H9 (cell line): ENCODE data around the gene GDAP1L1. TPM values are rescaled to one million over a fixed set of nuclear protein-coding genes. Genes with fewer than 3 reads are reported as not detected.

Experiments
- DNase-seq: peaks from one replicate; pipeline ENCODE4 v3.0.0-alpha.2; 2017
- H2AFZ ChIP-seq: one replicate; pipeline ENCODE4 v1.6.1; 2013; ENCODE audit warnings: mild to moderate bottlenecking, low read length, control low read depth, moderate library complexity
- H2AK5ac ChIP-seq: 2 replicates; pipeline ENCODE4 v1.6.1; 2013; ENCODE audit warnings: low read length, control low read depth, mixed read lengths; ENCODE audit not compliant: insufficient read length
- H2BK120ac ChIP-seq: one replicate; pipeline ENCODE4 v1.6.1; 2013; ENCODE audit warnings: low read depth, mild to moderate bottlenecking, low read length, control low read depth, inconsistent platforms; ENCODE audit not compliant: poor library complexity, severe bottlenecking
- H2BK12ac ChIP-seq: 2 replicates; pipeline ENCODE4 v1.6.1; 2013; ENCODE audit warnings: low read length, control low read depth, mixed read lengths, low read depth; ENCODE audit not compliant: insufficient read length
- H2BK15ac ChIP-seq: 2 replicates; pipeline ENCODE4 v1.6.1; 2013; ENCODE audit warnings: low read depth, low read length, control low read depth
- H2BK20ac ChIP-seq: one replicate; pipeline ENCODE4 v1.6.1; 2013; ENCODE audit warnings: low read depth, mild to moderate bottlenecking, low read length, control low read depth, inconsistent platforms; ENCODE audit not compliant: poor library complexity, severe bottlenecking
- H2BK5ac ChIP-seq: 2 replicates; pipeline ENCODE4 v1.6.1; 2013; ENCODE audit warnings: low read length, control low read depth, mixed read lengths; ENCODE audit not compliant: insufficient read length
- H3K14ac ChIP-seq: 2 replicates; pipeline ENCODE4 v1.6.1; 2013; ENCODE audit warnings: low read length, control low read depth; ENCODE audit not compliant: insufficient read depth
- H3K18ac ChIP-seq: 2 replicates; pipeline ENCODE4 v1.6.1; 2013; ENCODE audit warnings: low read depth, mild to moderate bottlenecking, mixed read lengths, low read length, control low read depth; ENCODE audit not compliant: insufficient read length
- H3K23ac ChIP-seq: 2 replicates; pipeline ENCODE4 v1.6.1; 2013; ENCODE audit warnings: low read length, control low read depth, mixed read lengths, low read depth; ENCODE audit not compliant: insufficient read length
- H3K23me2 ChIP-seq: 2 replicates; pipeline ENCODE4 v1.6.1; 2013; ENCODE audit warnings: low read depth, mild to moderate bottlenecking, mixed read lengths, low read length, control low read depth; ENCODE audit not compliant: insufficient read length, poor library complexity, severe bottlenecking
- H3K27ac ChIP-seq: 2 replicates; pipeline ENCODE4 v1.5.1; 2013; ENCODE audit warnings: low read length, control low read depth, mixed read lengths, low read depth; ENCODE audit not compliant: insufficient read length
- H3K27me3 ChIP-seq: 2 replicates; pipeline ENCODE4 v1.6.1; 2013; ENCODE audit warnings: low read length, control low read depth, inconsistent platforms; ENCODE audit not compliant: insufficient read depth
- H3K4ac ChIP-seq: 2 replicates; pipeline ENCODE4 v1.6.1; 2013; ENCODE audit warnings: low read depth, mild to moderate bottlenecking, control low read depth, inconsistent platforms, low read length, moderate library complexity
- H3K4me1 ChIP-seq: 2 replicates; pipeline ENCODE4 v1.6.1; 2013; ENCODE audit warnings: low read length, control low read depth, inconsistent platforms; ENCODE audit not compliant: insufficient read depth
- H3K4me2 ChIP-seq: 2 replicates; pipeline ENCODE4 v1.6.1; 2013; ENCODE audit warnings: low read length, control low read depth, mixed read lengths; ENCODE audit not compliant: insufficient read length, insufficient read depth
- H3K56ac ChIP-seq: 2 replicates; pipeline ENCODE4 v1.6.1; 2013; ENCODE audit warnings: low read depth, mild to moderate bottlenecking, mixed read lengths, low read length, control low read depth; ENCODE audit not compliant: insufficient read length
- H3K79me1 ChIP-seq: 2 replicates; pipeline ENCODE4 v1.6.1; 2013; ENCODE audit warnings: low read depth, mild to moderate bottlenecking, moderate library complexity, low read length, control low read depth, inconsistent platforms; ENCODE audit not compliant: insufficient read depth, poor library complexity, severe bottlenecking
- H3K79me2 ChIP-seq: 2 replicates; pipeline ENCODE4 v1.6.1; 2013; ENCODE audit warnings: low read length, control low read depth, inconsistent platforms; ENCODE audit not compliant: insufficient read depth
- H3K9ac ChIP-seq: 2 replicates; pipeline ENCODE4 v1.6.1; 2013; ENCODE audit warnings: low read length, control low read depth, mixed read lengths; ENCODE audit not compliant: insufficient read length; ENCODE audit errors: extremely low read depth
- H3K9me3 ChIP-seq: one replicate; pipeline ENCODE4 v1.6.1; 2013; ENCODE audit warnings: low read depth, low read length, inconsistent platforms; ENCODE audit not compliant: control insufficient read depth
- H3T11ph ChIP-seq: one replicate; pipeline ENCODE4 v1.6.1; 2013; ENCODE audit warnings: mild to moderate bottlenecking, low read length, control low read depth, inconsistent platforms
- H4K20me1 ChIP-seq: one replicate; pipeline ENCODE4 v1.6.1; 2013; ENCODE audit not compliant: control insufficient read depth, insufficient read length, insufficient read depth
- H4K5ac ChIP-seq: 2 replicates; pipeline ENCODE4 v1.6.1; 2013; ENCODE audit warnings: low read depth, mild to moderate bottlenecking, mixed read lengths, low read length, control low read depth; ENCODE audit not compliant: insufficient read length
- H4K8ac ChIP-seq: replicated peaks from 2 replicates; pipeline ENCODE4 v1.6.1; 2013; ENCODE audit warnings: low read length, control low read depth, mixed read lengths, low read depth; ENCODE audit not compliant: insufficient read length
- H4K91ac ChIP-seq: 2 replicates; pipeline ENCODE4 v1.6.1; 2013; ENCODE audit warnings: low read depth, mild to moderate bottlenecking, moderate library complexity, mixed read lengths, low read length, control low read depth; ENCODE audit not compliant: insufficient read length
- H3K27ac Mint-ChIP-seq, 3 experiments: 2 replicates in 2 of 3; 3 replicates in 1 of 3; pipeline ENCODE4 v1.8.0; 2020 to 2021; ENCODE audit warnings: mixed read lengths in 3 of 3, mild to moderate bottlenecking in 1 of 3, moderate library complexity in 1 of 3
- H3K27me3 Mint-ChIP-seq: 2 replicates; pipeline ENCODE4 v1.8.0; 2021; ENCODE audit warnings: low read depth, mild to moderate bottlenecking, moderate library complexity, mixed read lengths
- H3K36me3 Mint-ChIP-seq, 3 experiments: 2 replicates in 2 of 3; 3 replicates in 1 of 3; pipeline ENCODE4 v1.8.0; 2020 to 2021; ENCODE audit warnings: low read depth in 3 of 3, mixed read lengths in 3 of 3; ENCODE audit not compliant: insufficient read depth in 1 of 3
- H3K4me1 Mint-ChIP-seq, 2 experiments: 2 replicates each; pipeline ENCODE4 v1.8.0; 2020; ENCODE audit warnings: mixed read lengths in 2 of 2
- H3K4me3 Mint-ChIP-seq, 2 experiments: 2 replicates in 1 of 2; 3 replicates in 1 of 2; pipeline ENCODE4 v1.8.0; 2020 to 2021; ENCODE audit warnings: mild to moderate bottlenecking in 2 of 2, mixed read lengths in 2 of 2, moderate library complexity in 1 of 2
- H3K9me3 Mint-ChIP-seq, 2 experiments: 2 replicates in 1 of 2; 3 replicates in 1 of 2; pipeline ENCODE4 v1.8.0; 2020; ENCODE audit warnings: mild to moderate bottlenecking in 2 of 2, mixed read lengths in 2 of 2, moderate library complexity in 1 of 2
- whole genome bisulfite sequencing: extraction: QIAGEN DNeasy Blood & Tissue Kit; methylation state at CpG from one replicate; pipeline ENCODE4 v1.1.7; 2013; ENCODE audit warnings: missing lambda C conversion rate, low lambda C conversion rate, mixed read lengths; ENCODE audit not compliant: insufficient read length; ENCODE audit errors: extremely low coverage; 5-methylcytosine and 5-hydroxymethylcytosine counted together
- total RNA-seq: library from RNA; stranded (reverse); gene quantifications from 2 replicates; pipeline ENCODE4 v1.2.1, GENCODE V29; 2021
- TF ChIP-seq, protein P1 (sequence below): fragments of 200-600 bp; sonication (generic); conservative IDR thresholded peaks from 3 replicates; pipeline ENCODE4 v1.8.0; 2021; ENCODE audit warnings: antibody characterized with exemption, mild to moderate bottlenecking

Gene GDAP1L1
- total RNA-seq, 1 experiment from 2014 or later, result 5.9 TPM

DNA sequence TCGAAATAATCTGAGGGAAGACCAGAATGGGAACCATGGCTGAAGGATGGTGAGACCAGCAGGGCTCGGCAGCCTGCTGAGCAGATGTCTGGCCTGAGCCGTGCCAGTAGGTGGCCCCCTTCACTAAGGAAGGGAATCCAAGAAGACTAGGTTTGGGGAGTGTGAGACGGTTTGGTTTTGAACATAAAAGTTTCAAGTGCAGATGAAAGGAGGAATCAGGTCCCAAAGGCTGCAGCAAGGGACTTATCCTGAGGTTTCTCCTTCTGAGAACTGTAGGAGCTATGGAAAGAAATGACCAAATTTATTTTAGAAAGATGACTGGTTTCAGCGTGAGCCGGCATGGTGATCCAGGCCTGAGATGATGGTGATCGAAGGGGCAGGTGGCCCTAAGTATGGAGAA lies 32.0 kb upstream of the GDAP1L1 start:
- DNase-seq, result peak; percentile 78
- H4K8ac ChIP-seq, result no peak overlapping the region
- no CpG with 5 or more reads among the region's 7 CpGs for WGBS
- no peaks in the 10 kb centered on the region for H3K27me3 Mint-ChIP-seq
- no peak overlapping the region for H2BK15ac ChIP-seq
- H3K9me3 Mint-ChIP-seq, result no peaks in the 10 kb centered on the region; a peak in 1 of 5 replicates
- no peak overlapping the region for H3K4me2 ChIP-seq
- H2BK12ac ChIP-seq, result no peak overlapping the region
- H3K18ac ChIP-seq, result no peak overlapping the region
- no peak overlapping the region for H2AK5ac ChIP-seq
- H3K9me3 ChIP-seq, result no peaks in the 10 kb centered on the region
- no peak overlapping the region for H3K14ac ChIP-seq
- peaks cover 7% of the 10 kb centered on the region for H3K23me2 ChIP-seq
- H3T11ph ChIP-seq, result no peak overlapping the region
- no peak overlapping the region for H2BK120ac ChIP-seq
- H4K20me1 ChIP-seq, result no peaks in the 10 kb centered on the region
- no peak overlapping the region for H3K4ac ChIP-seq
- no peaks in the 10 kb centered on the region; a peak in 1 of 7 replicates for H3K36me3 Mint-ChIP-seq
- H3K79me1 ChIP-seq, result no peaks in the 10 kb centered on the region
- no peaks in the 10 kb centered on the region; the same call in 1 of the 2 replicates for H3K79me2 ChIP-seq
- H2AFZ ChIP-seq, result no peak overlapping the region
- TF ChIP-seq, protein P1, sequence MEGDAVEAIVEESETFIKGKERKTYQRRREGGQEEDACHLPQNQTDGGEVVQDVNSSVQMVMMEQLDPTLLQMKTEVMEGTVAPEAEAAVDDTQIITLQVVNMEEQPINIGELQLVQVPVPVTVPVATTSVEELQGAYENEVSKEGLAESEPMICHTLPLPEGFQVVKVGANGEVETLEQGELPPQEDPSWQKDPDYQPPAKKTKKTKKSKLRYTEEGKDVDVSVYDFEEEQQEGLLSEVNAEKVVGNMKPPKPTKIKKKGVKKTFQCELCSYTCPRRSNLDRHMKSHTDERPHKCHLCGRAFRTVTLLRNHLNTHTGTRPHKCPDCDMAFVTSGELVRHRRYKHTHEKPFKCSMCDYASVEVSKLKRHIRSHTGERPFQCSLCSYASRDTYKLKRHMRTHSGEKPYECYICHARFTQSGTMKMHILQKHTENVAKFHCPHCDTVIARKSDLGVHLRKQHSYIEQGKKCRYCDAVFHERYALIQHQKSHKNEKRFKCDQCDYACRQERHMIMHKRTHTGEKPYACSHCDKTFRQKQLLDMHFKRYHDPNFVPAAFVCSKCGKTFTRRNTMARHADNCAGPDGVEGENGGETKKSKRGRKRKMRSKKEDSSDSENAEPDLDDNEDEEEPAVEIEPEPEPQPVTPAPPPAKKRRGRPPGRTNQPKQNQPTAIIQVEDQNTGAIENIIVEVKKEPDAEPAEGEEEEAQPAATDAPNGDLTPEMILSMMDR, result peak; percentile 88
- H3K4me3 Mint-ChIP-seq, result no peak overlapping the region
- H3K27ac Mint-ChIP-seq, result peak overlapping the region in 2 of 3 experiments; percentile 21 to 52; a peak in 1 of 7 replicates
- H3K27me3 ChIP-seq, result no peaks in the 10 kb centered on the region
- H3K4me1 ChIP-seq, result peaks cover 3% of the 10 kb centered on the region; the same call in 1 of the 2 replicates
- no peak overlapping the region for H2BK5ac ChIP-seq
- no peak overlapping the region for H3K23ac ChIP-seq
- peaks cover 29 to 37% of the 10 kb centered on the region in 2 experiments for H3K4me1 Mint-ChIP-seq
- H2BK20ac ChIP-seq, result no peak overlapping the region
- H3K9ac ChIP-seq, result no peak overlapping the region
- H3K56ac ChIP-seq, result no peak overlapping the region
- H4K91ac ChIP-seq, result no peak overlapping the region
- H4K5ac ChIP-seq, result no peak overlapping the region
- H3K27ac ChIP-seq, result no peak overlapping the region
